ENCODE results near the gene HOXA9. TPM values are rescaled to one million over a fixed set of nuclear protein-coding genes. Genes with fewer than 3 reads are reported as not detected.

HOXA9 gene
- total RNA-seq, 1 donor from 2014 or later: not detected

GRCh38 chr7:27196287-27196767 is 31.0 kb upstream of the HOXA9 start:
- H3K4me1 Mint-ChIP-seq (ENCODE audit: low read depth): peaks cover 4% of the 10 kb centered on the region
- H3K9me3 Mint-ChIP-seq (ENCODE audit: low read depth): no peaks in the 10 kb centered on the region
- no peak overlapping the region for H3K4me3 Mint-ChIP-seq (ENCODE audit: low read depth)
- TF ChIP-seq, protein P1, sequence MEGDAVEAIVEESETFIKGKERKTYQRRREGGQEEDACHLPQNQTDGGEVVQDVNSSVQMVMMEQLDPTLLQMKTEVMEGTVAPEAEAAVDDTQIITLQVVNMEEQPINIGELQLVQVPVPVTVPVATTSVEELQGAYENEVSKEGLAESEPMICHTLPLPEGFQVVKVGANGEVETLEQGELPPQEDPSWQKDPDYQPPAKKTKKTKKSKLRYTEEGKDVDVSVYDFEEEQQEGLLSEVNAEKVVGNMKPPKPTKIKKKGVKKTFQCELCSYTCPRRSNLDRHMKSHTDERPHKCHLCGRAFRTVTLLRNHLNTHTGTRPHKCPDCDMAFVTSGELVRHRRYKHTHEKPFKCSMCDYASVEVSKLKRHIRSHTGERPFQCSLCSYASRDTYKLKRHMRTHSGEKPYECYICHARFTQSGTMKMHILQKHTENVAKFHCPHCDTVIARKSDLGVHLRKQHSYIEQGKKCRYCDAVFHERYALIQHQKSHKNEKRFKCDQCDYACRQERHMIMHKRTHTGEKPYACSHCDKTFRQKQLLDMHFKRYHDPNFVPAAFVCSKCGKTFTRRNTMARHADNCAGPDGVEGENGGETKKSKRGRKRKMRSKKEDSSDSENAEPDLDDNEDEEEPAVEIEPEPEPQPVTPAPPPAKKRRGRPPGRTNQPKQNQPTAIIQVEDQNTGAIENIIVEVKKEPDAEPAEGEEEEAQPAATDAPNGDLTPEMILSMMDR (IDR thresholded peaks at IDR 0.05; ENCODE audit: unreplicated experiment): peak; percentile 93
- peaks cover 90% of the 10 kb centered on the region for H3K27me3 Mint-ChIP-seq
- H3K27ac Mint-ChIP-seq: no peak overlapping the region
- no peaks in the 10 kb centered on the region for H3K36me3 Mint-ChIP-seq (ENCODE audit: insufficient read depth)
- peak; percentile 80 for DNase-seq (ENCODE audit: low spot score, unreplicated experiment)

DNA sequence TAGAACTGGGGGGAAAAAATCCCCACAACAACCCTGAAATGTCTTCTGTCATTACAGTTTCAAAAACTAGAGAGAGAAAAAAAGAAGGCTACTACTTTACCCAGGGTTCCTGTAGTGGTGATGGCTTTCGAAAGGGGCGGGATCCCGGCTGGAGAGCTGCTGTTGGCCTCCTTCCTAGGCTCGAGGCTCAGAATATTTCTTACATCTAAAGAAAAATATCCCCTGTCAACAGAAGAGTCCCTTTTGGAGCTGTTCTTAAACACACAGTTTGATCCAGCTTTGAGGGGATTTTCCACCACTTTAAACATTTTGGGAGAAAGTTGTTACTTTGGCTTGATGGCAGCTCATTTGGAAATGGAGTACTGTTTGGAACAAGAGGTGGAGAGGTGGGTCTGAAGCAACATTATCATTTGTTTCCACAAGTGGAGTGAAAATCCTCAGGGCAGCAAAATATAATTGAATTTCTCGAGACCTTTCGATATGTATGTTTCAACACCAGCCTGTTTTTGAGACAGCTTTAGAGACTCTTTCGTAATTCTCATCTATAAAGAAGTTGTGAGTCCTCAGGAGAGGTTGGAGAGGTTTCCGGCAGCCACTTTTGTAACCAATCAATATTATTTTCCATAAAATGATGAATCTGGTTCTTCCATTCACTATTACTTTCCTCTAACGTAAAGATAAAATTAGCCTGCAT is 29.5 kb upstream of the HOXA9 start:
- Mint-ChIP-seq H3K9me3 (ENCODE audit: low read depth) (no peaks in the 10 kb centered on the region), H3K4me1 (ENCODE audit: low read depth) (no peaks in the 10 kb centered on the region), H3K27me3 (peaks cover 92% of the 10 kb centered on the region), H3K4me3 (ENCODE audit: low read depth) (no peak overlapping the region), H3K27ac (no peak overlapping the region), H3K36me3 (ENCODE audit: insufficient read depth) (no peaks in the 10 kb centered on the region)
- TF ChIP-seq, protein P1 (IDR thresholded peaks at IDR 0.05; ENCODE audit: unreplicated experiment): no peak
- DNase-seq (ENCODE audit: low spot score, unreplicated experiment): no peak

DNA sequence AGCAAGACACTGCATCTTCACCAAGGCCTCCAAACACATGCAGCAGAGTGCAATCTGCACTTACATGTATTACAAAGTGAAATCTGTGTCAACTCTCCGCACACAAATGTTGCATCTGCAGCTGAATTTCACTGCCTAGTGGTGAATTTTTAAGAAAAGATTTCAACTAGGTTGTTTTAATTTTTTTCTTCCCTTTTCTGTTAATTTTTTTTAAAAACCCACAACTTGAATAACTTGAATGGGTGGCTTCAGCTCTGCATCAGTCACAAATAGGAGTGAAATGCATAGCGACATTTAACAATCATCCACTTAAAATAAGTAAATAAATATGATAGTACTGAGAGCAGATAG is 28.6 kb upstream of the HOXA9 start:
- DNase-seq (ENCODE audit: low spot score, unreplicated experiment): no peak
- Mint-ChIP-seq H3K36me3 (ENCODE audit: insufficient read depth) (no peaks in the 10 kb centered on the region), H3K4me3 (ENCODE audit: low read depth) (no peak overlapping the region), H3K27me3 (peaks cover 96% of the 10 kb centered on the region), H3K27ac (no peak overlapping the region), H3K4me1 (ENCODE audit: low read depth) (no peaks in the 10 kb centered on the region), H3K9me3 (ENCODE audit: low read depth) (no peaks in the 10 kb centered on the region)
- TF ChIP-seq, protein P1 (IDR thresholded peaks at IDR 0.05; ENCODE audit: unreplicated experiment): no peak

- Mint-ChIP-seq H3K4me1 (ENCODE audit: low read depth) (peaks cover 2% of the 10 kb centered on the region), H3K27ac (no peak overlapping the region), H3K36me3 (ENCODE audit: insufficient read depth) (no peaks in the 10 kb centered on the region), H3K4me3 (ENCODE audit: low read depth) (no peak overlapping the region), H3K9me3 (ENCODE audit: low read depth) (no peaks in the 10 kb centered on the region), H3K27me3 (peaks cover 96% of the 10 kb centered on the region)
- DNase-seq (ENCODE audit: low spot score, unreplicated experiment): no peak
- TF ChIP-seq, protein P1 (IDR thresholded peaks at IDR 0.05; ENCODE audit: unreplicated experiment): no peak
Observed at GRCh38 chr7:27193335-27194001, 28.1 kb upstream of the HOXA9 start.

DNA sequence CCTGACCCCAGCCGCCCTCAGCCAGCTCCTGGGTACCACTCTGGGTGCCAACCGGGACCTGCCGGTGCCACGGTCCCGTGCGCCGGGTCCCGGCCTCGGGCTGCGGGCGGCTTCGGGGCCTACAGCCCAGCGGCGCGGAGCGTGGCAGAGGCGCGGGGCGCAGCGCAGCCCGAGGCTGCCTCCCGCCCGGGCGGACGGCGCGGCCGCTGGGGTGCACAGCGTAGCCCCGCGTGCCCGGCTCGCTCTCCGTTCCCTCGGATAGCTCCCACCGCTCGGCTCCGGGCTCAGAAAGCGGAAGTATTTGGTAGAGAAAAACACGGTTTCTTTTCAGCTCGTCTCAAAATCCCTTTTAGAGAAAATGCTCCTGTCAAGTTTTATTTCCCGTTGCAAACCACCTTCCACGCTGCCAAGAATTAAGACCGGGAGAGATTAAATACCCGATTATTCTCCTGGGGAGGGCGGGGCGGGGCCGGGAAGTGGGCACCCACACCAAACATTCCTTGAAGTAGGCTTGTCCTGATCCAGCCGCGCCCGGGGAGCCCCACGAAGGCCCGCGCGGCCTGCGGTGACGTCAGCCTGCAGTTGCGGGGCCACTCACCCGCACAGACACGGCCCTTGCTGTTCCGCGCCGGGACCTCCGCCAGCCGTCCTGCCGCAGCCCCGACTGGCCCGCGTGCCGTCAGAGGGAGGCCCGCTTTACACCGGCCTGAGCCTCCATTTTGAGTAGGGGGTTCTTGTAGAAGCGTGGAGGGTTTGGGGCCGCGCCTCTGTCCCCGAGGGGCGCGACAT is 27.4 kb upstream of the HOXA9 start:
- Mint-ChIP-seq H3K4me3 (ENCODE audit: low read depth) (no peak overlapping the region), H3K9me3 (ENCODE audit: low read depth) (no peaks in the 10 kb centered on the region), H3K4me1 (ENCODE audit: low read depth) (peaks cover 5% of the 10 kb centered on the region), H3K36me3 (ENCODE audit: insufficient read depth) (no peaks in the 10 kb centered on the region), H3K27ac (no peak overlapping the region), H3K27me3 (peaks cover 96% of the 10 kb centered on the region)
- TF ChIP-seq, protein P1 (IDR thresholded peaks at IDR 0.05; ENCODE audit: unreplicated experiment): no peak
- DNase-seq (ENCODE audit: low spot score, unreplicated experiment): no peak

All from progenitor cell of endocrine pancreas (in vitro differentiated cells).